Common myeloid progenitor, CD34-positive (primary cell): ENCODE results near the gene SLC12A6.
"Not testable (repeated sequence)": the region's sequence is repeated elsewhere in the genome, so short reads cannot be mapped to it uniquely, and the experiment has no call there.

Source experiments
- CTCF ChIA-PET: fragments of 350-600 bp; sonication (Branson Sonifier 250); formaldehyde crosslinking; loops from one replicate; lab custom pipeline; 2021; ENCODE audit warnings: antibody characterized with exemption; lab: Charles Lee
- POLR2A ChIA-PET: fragments of 350-600 bp; sonication (Branson Sonifier 250); formaldehyde crosslinking; loops from one replicate; lab custom pipeline; 2021; ENCODE audit warnings: antibody characterized with exemption; lab: Charles Lee
- DNase-seq, 3 donors: peaks; one replicate each; pipeline versions ENCODE4 v3.0.0 to v3.0.0-alpha.2; 2013
- H3K27ac ChIP-seq, 2 experiments: 1 replicate in 1 of 2; 2 replicates in 1 of 2; pipeline ENCODE4 v1.7.0; 2013; ENCODE audit warnings: inconsistent platforms in 2 of 2, low read length in 2 of 2, mild to moderate bottlenecking in 2 of 2, low read depth in 1 of 2, moderate library complexity in 1 of 2; ENCODE audit not compliant: severe bottlenecking in 2 of 2, insufficient read depth in 1 of 2, poor library complexity in 1 of 2
- H3K27me3 ChIP-seq, 5 experiments: replicated peaks in 2 of 5; 1 replicate in 3 of 5; 2 replicates in 2 of 5; pipeline versions ENCODE4 v1.6.1 to v1.7.0; 2013; ENCODE audit warnings: low read length in 4 of 5, mild to moderate bottlenecking in 2 of 5, moderate library complexity in 2 of 5, inconsistent platforms in 1 of 5; ENCODE audit not compliant: insufficient read depth in 5 of 5, control insufficient read depth in 4 of 5
- H3K36me3 ChIP-seq, 4 experiments: 1 replicate in 2 of 4; 2 replicates in 2 of 4; pipeline versions ENCODE4 v1.6.1 to v1.7.0; 2013; ENCODE audit warnings: low read length in 3 of 4, control low read depth in 1 of 4, mild to moderate bottlenecking in 1 of 4; ENCODE audit not compliant: control insufficient read depth in 4 of 4, insufficient read depth in 4 of 4
- H3K4me1 ChIP-seq, 4 experiments: 1 replicate in 3 of 4; 2 replicates in 1 of 4; pipeline versions ENCODE4 v1.6.1 to v1.7.1; 2013; ENCODE audit warnings: low read length in 3 of 4, mild to moderate bottlenecking in 3 of 4, control low read depth in 1 of 4, inconsistent platforms in 1 of 4, moderate library complexity in 1 of 4; ENCODE audit not compliant: control insufficient read depth in 4 of 4, insufficient read depth in 4 of 4; ENCODE audit errors: control extremely low read depth in 1 of 4
- H3K4me3 ChIP-seq, 7 experiments: 1 replicate in 4 of 7; 2 replicates in 3 of 7; pipeline versions ENCODE4 v1.5.1 to v1.7.0; 2013; ENCODE audit warnings: mild to moderate bottlenecking in 7 of 7, low read length in 6 of 7, moderate library complexity in 6 of 7, inconsistent platforms in 2 of 7, low read depth in 2 of 7, control low read depth in 1 of 7; ENCODE audit not compliant: insufficient read depth in 4 of 7, control insufficient read depth in 1 of 7; ENCODE audit errors: extremely low read depth in 1 of 7
- H3K9me3 ChIP-seq, 5 experiments: 1 replicate in 4 of 5; 2 replicates in 1 of 5; pipeline versions ENCODE4 v1.6.1 to v1.7.1; 2013; ENCODE audit warnings: low read length in 4 of 5, mild to moderate bottlenecking in 2 of 5, inconsistent platforms in 1 of 5, low read depth in 1 of 5, moderate library complexity in 1 of 5; ENCODE audit not compliant: control insufficient read depth in 4 of 5, insufficient read depth in 2 of 5; ENCODE audit errors: control extremely low read depth in 1 of 5
- WGBS: methylation state at CpG from one replicate; pipeline ENCODE4 v1.1.5; 2013; ENCODE audit not compliant: insufficient coverage; 5-methylcytosine and 5-hydroxymethylcytosine counted together

SLC12A6 gene

GRCh38 chr15:34349769-34350168 lies 12.2 kb upstream of the SLC12A6 start:
- H3K27me3 ChIP-seq = no peaks in the 10 kb centered on the region
- ChIA-PET CTCF (no interaction called here), POLR2A (no interaction called here)
- H3K9me3 ChIP-seq = no peaks in the 10 kb centered on the region
- DNase-seq = no peak
- no peak overlapping the region for H3K27ac ChIP-seq
- no peak overlapping the region for H3K4me3 ChIP-seq
- no peaks in the 10 kb centered on the region for H3K4me1 ChIP-seq
- peaks cover 0 to 6% (median 2%) of the 10 kb centered on the region in 4 experiments for H3K36me3 ChIP-seq
- 93% methylated on average over 4 of the region's 4 CpGs for WGBS

- H3K4me1 ChIP-seq = no peaks in the 10 kb centered on the region
- ChIA-PET POLR2A (no interaction called here), CTCF (interaction anchor here (1.0 to 1.2 kb wide), 2 partner anchors 11 to 19 kb away, joined by 3 to 6 read pairs; partner anchors contain the start of gene LPCAT4)
- H3K4me3 ChIP-seq = no peak overlapping the region
- no peaks in the 10 kb centered on the region for H3K36me3 ChIP-seq
- whole genome bisulfite sequencing = 100% methylated on average over 1 of the region's 1 CpG
- no peak overlapping the region for H3K27ac ChIP-seq
- no peaks in the 10 kb centered on the region for H3K27me3 ChIP-seq
- DNase-seq = no peak
- no peaks in the 10 kb centered on the region for H3K9me3 ChIP-seq
Observed at GRCh38 chr15:34348735-34349300, 11.2 kb upstream of the SLC12A6 start.

GRCh38 chr15:34347951-34348638 lies 10.5 kb upstream of the SLC12A6 start:
- Histone ChIP-seq H3K27me3 (no peaks in the 10 kb centered on the region), H3K4me1 (no peaks in the 10 kb centered on the region), H3K27ac (no peak overlapping the region), H3K4me3 (no peak overlapping the region), H3K9me3 (no peaks in the 10 kb centered on the region), H3K36me3 (no peaks in the 10 kb centered on the region)
- whole genome bisulfite sequencing = 90% methylated on average over 13 of the region's 13 CpGs
- DNase-seq = no peak
- ChIA-PET CTCF (interaction anchor here (1.0 to 1.2 kb wide), 2 partner anchors 12 to 20 kb away, joined by 3 to 6 read pairs; partner anchors contain the start of gene LPCAT4), POLR2A (no interaction called here)

- H3K4me1 ChIP-seq = peaks cover 0 to 19% (median 12%) of the 10 kb centered on the region in 4 experiments
- POLR2A ChIA-PET = interaction anchor here (0.9 to 1.8 kb wide), 2 partner anchors 24 to 77 kb away, joined by 3 to 12 read pairs; partner anchors contain the start of gene LPCAT4
Observed at GRCh38 chr15:34342737-34343575, 5.4 kb upstream of the SLC12A6 start, which contains the start of the genes NOP10 and NUTM1. TSS of gene NOP10 (minus strand) at chr15:34343136. CDS start at chr15:34343073, 63 bp downstream. TSS of gene NUTM1 (plus strand) at chr15:34343315. CDS start at chr15:34343697, 382 bp downstream.

GRCh38 chr15:34342213-34342736 lies 4.7 kb upstream of the SLC12A6 start:
- 34% methylated on average over 17 of the region's 26 CpGs for WGBS
- POLR2A ChIA-PET = interaction anchor here (1.8 kb wide), 1 partner anchor 25 kb away, joined by 12 read pairs; the partner anchor contains the start of gene LPCAT4
- CTCF ChIA-PET = interaction anchor here (0.6 to 2.4 kb wide), 10 partner anchors 9 to 101 kb away, joined by 3 to 11 read pairs (median 4); no protein-coding TSS in a partner anchor
- peaks cover 0 to 19% (median 12%) of the 10 kb centered on the region in 4 experiments for H3K4me1 ChIP-seq
- peaks cover 0 to 21% (median 7%) of the 10 kb centered on the region in 4 experiments for H3K36me3 ChIP-seq
- H3K27ac ChIP-seq = peak overlapping the region; percentile 83 to 93
- H3K4me3 ChIP-seq = peak overlapping the region; percentile 57 to 99 (median 94)
- not testable (repeated sequence) for H3K27me3 ChIP-seq, H3K9me3 ChIP-seq
- peak in 2 of 3 donors; percentile 56 to 58 for DNase-seq

More at GRCh38 chr15:34342737-34343575, 5.4 kb upstream of the SLC12A6 start, which contains the start of the genes NOP10 and NUTM1:
- Histone ChIP-seq H3K27ac (peak within 1 kb of the TSS; percentile 83 to 93), H3K27me3 (no peaks in the 10 kb centered on the region), H3K9me3 (no peaks in the 10 kb centered on the region), H3K36me3 (peaks cover 0 to 21% (median 7%) of the 10 kb centered on the region in 4 experiments), H3K4me3 (peak within 1 kb of the TSS; percentile 57 to 99 (median 94))
- under 1% methylated on average over 31 of the region's 38 CpGs for WGBS
- peak; percentile 95 to 97 (median 97) for DNase-seq
- CTCF ChIA-PET = interaction anchor here (0.6 to 2.4 kb wide), 15 partner anchors 10 to 101 kb away, joined by 3 to 11 read pairs (median 4); no protein-coding TSS in a partner anchor

- Histone ChIP-seq H3K27me3 (no peaks in the 10 kb centered on the region), H3K36me3 (peaks cover 0 to 21% (median 7%) of the 10 kb centered on the region in 4 experiments), H3K4me1 (peaks cover 3 to 26% (median 15%) of the 10 kb centered on the region in 4 experiments), H3K9me3 (no peaks in the 10 kb centered on the region), H3K4me3 (peak overlapping the region in 6 of 7 experiments; percentile 90 to 99 (median 96)), H3K27ac (no peak overlapping the region)
- 100% methylated on average over 13 of the region's 15 CpGs for WGBS
- ChIA-PET POLR2A (no interaction called here), CTCF (no interaction called here)
- no peak for DNase-seq
Observed at GRCh38 chr15:34341381-34342212, 4.0 kb upstream of the SLC12A6 start.
